H1 (cell line): ENCODE data around the gene BBX. TPM values are rescaled to one million over a fixed set of nuclear protein-coding genes. Genes with fewer than 3 reads are reported as not detected.

Source experiments
- CTCF ChIA-PET: fragments of 300-600 bp; sonication (Branson Sonifier 250); formaldehyde crosslinking; loops from one replicate; lab custom pipeline; 2021; ENCODE audit not compliant: partially characterized antibody; lab: Charles Lee
- POLR2A ChIA-PET: fragments of 300-600 bp; sonication (Branson Sonifier 250); formaldehyde crosslinking; loops from one replicate; lab custom pipeline; 2021; ENCODE audit warnings: inconsistent platforms; ENCODE audit not compliant: partially characterized antibody; lab: Charles Lee
- DNase-seq, 2 experiments: peaks; one replicate each; pipeline versions ENCODE4 v3.0.0 to v3.0.0-alpha.2; 2010 to 2022; ENCODE audit warnings: low spot score in 2 of 2, low read depth in 1 of 2, mixed read lengths in 1 of 2
- FAIRE-seq: peaks from 2 replicates; lab custom pipeline; 2011; peaks lifted over from hg19 to GRCh38; lab: Jason Lieb, UNC
- H2AFZ ChIP-seq: 2 replicates; pipeline ENCODE4 v1.8.1; 2012; ENCODE audit warnings: low read length, inconsistent platforms
- H2AK5ac ChIP-seq: 2 replicates; pipeline ENCODE4 v1.6.1; 2013; ENCODE audit warnings: low read depth, low read length
- H2BK120ac ChIP-seq: replicated peaks from 2 replicates; pipeline ENCODE3; 2013; ENCODE audit warnings: low read depth, low read length, inconsistent platforms
- H2BK12ac ChIP-seq: 2 replicates; pipeline ENCODE4 v1.6.1; 2013; ENCODE audit warnings: low read depth, low read length
- H2BK15ac ChIP-seq: 2 replicates; pipeline ENCODE4 v1.6.1; 2013; ENCODE audit warnings: low read length
- H2BK20ac ChIP-seq: 2 replicates; pipeline ENCODE4 v1.6.1; 2013; ENCODE audit warnings: low read length
- H2BK5ac ChIP-seq: 2 replicates; pipeline ENCODE4 v1.6.1; 2013; ENCODE audit warnings: low read depth, low read length
- H3K14ac ChIP-seq: 2 replicates; pipeline ENCODE4 v1.6.1; 2013; ENCODE audit warnings: inconsistent platforms; ENCODE audit not compliant: insufficient read length
- H3K18ac ChIP-seq: 2 replicates; pipeline ENCODE4 v1.6.1; 2013; ENCODE audit warnings: low read length; ENCODE audit errors: extremely low read depth
- H3K23ac ChIP-seq: 2 replicates; pipeline ENCODE4 v1.6.1; 2013; ENCODE audit warnings: inconsistent platforms; ENCODE audit not compliant: insufficient read length
- H3K23me2 ChIP-seq: 2 replicates; pipeline ENCODE4 v1.6.1; 2013; ENCODE audit warnings: low read depth, low read length
- H3K27ac ChIP-seq: 2 replicates; pipeline ENCODE4 v1.6.1; 2011; ENCODE audit warnings: low read depth, low read length, inconsistent platforms
- H3K27me3 ChIP-seq, 4 experiments: replicated peaks in 1 of 4; 1 replicate in 1 of 4; 2 replicates in 3 of 4; pipeline versions ENCODE4 v1.6.1 to v1.8.1; 2011 to 2013; ENCODE audit warnings: low read length in 3 of 4, mild to moderate bottlenecking in 3 of 4, inconsistent platforms in 2 of 4, mixed read lengths in 2 of 4, moderate library complexity in 1 of 4; ENCODE audit not compliant: control insufficient read depth in 3 of 4, insufficient read depth in 3 of 4; ENCODE audit errors: extremely low read depth in 1 of 4
- H3K36me3 ChIP-seq, 4 experiments: 2 replicates each; pipeline versions ENCODE4 v1.6.1 to v1.8.1; 2011 to 2013; ENCODE audit warnings: mild to moderate bottlenecking in 4 of 4, low read length in 3 of 4, moderate library complexity in 2 of 4, control low read depth in 1 of 4, inconsistent platforms in 1 of 4; ENCODE audit not compliant: insufficient read depth in 4 of 4, control insufficient read depth in 2 of 4
- H3K4ac ChIP-seq: replicated peaks from 2 replicates; pipeline ENCODE3; 2013; ENCODE audit warnings: low read length, low read depth, mixed read lengths, inconsistent platforms; ENCODE audit not compliant: insufficient read length
- H3K4me1 ChIP-seq, 4 experiments: replicated peaks in 1 of 4; 1 replicate in 1 of 4; 2 replicates in 3 of 4; pipeline versions ENCODE4 v1.6.1 to v1.8.1; 2011 to 2013; ENCODE audit warnings: low read length in 3 of 4, inconsistent platforms in 2 of 4, mixed read lengths in 1 of 4; ENCODE audit not compliant: insufficient read depth in 4 of 4, control insufficient read depth in 3 of 4
- H3K4me2 ChIP-seq, 2 experiments: 2 replicates each; pipeline versions ENCODE4 v1.6.1 to v1.8.1; 2011 to 2013; ENCODE audit warnings: low read depth in 2 of 2, low read length in 2 of 2, control low read depth in 1 of 2, inconsistent platforms in 1 of 2, mild to moderate bottlenecking in 1 of 2; ENCODE audit not compliant: insufficient read depth in 1 of 2
- H3K4me3 ChIP-seq, 4 experiments: fragments of 200-600, 300-600 bp in 1 of 4; sonication (generic), shearing (Covaris generic), sonication (Bioruptor Twin) in 1 of 4; 2 replicates each; pipeline versions ENCODE4 v1.5.1 to v1.8.1; 2011 to 2016; ENCODE audit warnings: low read length in 4 of 4, low read depth in 3 of 4, control low read depth in 2 of 4, inconsistent platforms in 2 of 4, mild to moderate bottlenecking in 2 of 4, mixed read lengths in 1 of 4, moderate library complexity in 1 of 4; ENCODE audit not compliant: insufficient read depth in 2 of 4; ENCODE audit errors: extremely low read depth in 1 of 4
- H3K56ac ChIP-seq: replicated peaks from 2 replicates; pipeline ENCODE3; 2013; ENCODE audit warnings: low read depth, mild to moderate bottlenecking, mixed read lengths, low read length, inconsistent platforms; ENCODE audit not compliant: insufficient read length
- H3K79me1 ChIP-seq: 2 replicates; pipeline ENCODE4 v1.6.1; 2013; ENCODE audit warnings: low read depth, low read length, control low read depth
- H3K79me2 ChIP-seq, 2 experiments: 2 replicates each; pipeline versions ENCODE4 v1.6.1 to v1.8.1; 2012 to 2013; ENCODE audit warnings: low read length in 2 of 2, mild to moderate bottlenecking in 2 of 2, inconsistent platforms in 1 of 2; ENCODE audit not compliant: insufficient read depth in 2 of 2, control insufficient read depth in 1 of 2
- H3K9ac ChIP-seq, 4 experiments: replicated peaks in 1 of 4; 1 replicate in 1 of 4; 2 replicates in 3 of 4; pipeline versions ENCODE4 v1.6.1 to v1.8.1; 2011 to 2013; ENCODE audit warnings: low read depth in 3 of 4, low read length in 3 of 4, control low read depth in 2 of 4, mild to moderate bottlenecking in 2 of 4, moderate library complexity in 2 of 4, inconsistent platforms in 1 of 4; ENCODE audit errors: extremely low read depth in 1 of 4
- H3K9me3 ChIP-seq, 2 experiments: 2 replicates each; pipeline versions ENCODE4 v1.6.1 to v1.8.1; 2012 to 2013; ENCODE audit warnings: mild to moderate bottlenecking in 2 of 2, moderate library complexity in 2 of 2, control low read depth in 1 of 2, inconsistent platforms in 1 of 2, low read depth in 1 of 2, low read length in 1 of 2, mixed read lengths in 1 of 2; ENCODE audit not compliant: insufficient read depth in 2 of 2
- H4K20me1 ChIP-seq, 2 experiments: replicated peaks in 1 of 2; 2 replicates each; pipeline versions ENCODE3 to v1.8.1; 2011 to 2013; ENCODE audit warnings: inconsistent platforms in 2 of 2, low read length in 2 of 2, mild to moderate bottlenecking in 1 of 2; ENCODE audit not compliant: insufficient read depth in 2 of 2, control insufficient read depth in 1 of 2
- H4K5ac ChIP-seq: 2 replicates; pipeline ENCODE4 v1.6.1; 2013; ENCODE audit warnings: low read length, low read depth, mixed read lengths, inconsistent platforms; ENCODE audit not compliant: insufficient read length
- H4K8ac ChIP-seq: 2 replicates; pipeline ENCODE4 v1.8.0; 2013; ENCODE audit warnings: mild to moderate bottlenecking, moderate library complexity, low read length, inconsistent platforms; ENCODE audit not compliant: insufficient read depth; ENCODE audit errors: extremely low read depth
- H4K91ac ChIP-seq: replicated peaks from 2 replicates; pipeline ENCODE3; 2013; ENCODE audit warnings: low read length, mixed read lengths, inconsistent platforms; ENCODE audit not compliant: insufficient read length
- BRCA1 ChIP-seq: IDR thresholded peaks from 2 replicates; pipeline ENCODE4 v1.6.1; 2012; ENCODE audit warnings: low read depth, low read length, improper control_type of control experiment
- CBX5 ChIP-seq: fragments of 300-800, 300-1000 bp; sonication (generic); IDR thresholded peaks from 2 replicates; pipeline ENCODE4 v1.7.1; 2016; ENCODE audit warnings: antibody characterized with exemption, low read length, low read depth
- CBX8 ChIP-seq: fragments of 300-800, 300-1000 bp; sonication (generic); IDR thresholded peaks from 2 replicates; pipeline ENCODE4 v1.7.1; 2016; ENCODE audit warnings: low read depth, low read length, borderline replicate concordance
- whole genome bisulfite sequencing, 2 experiments: shearing (Covaris generic) in 1 of 2; methylation state at CpG; one replicate each; pipeline versions ENCODE4 v1.1.6 to v1.1.7; 2013 to 2015; ENCODE audit warnings: low lambda C conversion rate in 2 of 2, mixed read lengths in 2 of 2, inconsistent platforms in 1 of 2, low coverage in 1 of 2, missing lambda C conversion rate in 1 of 2; ENCODE audit not compliant: insufficient replicate concordance in 2 of 2, insufficient coverage in 1 of 2, insufficient read length in 1 of 2; ENCODE audit errors: extremely low coverage in 1 of 2, missing lambda C conversion rate in 1 of 2; 5-methylcytosine and 5-hydroxymethylcytosine counted together
- polyA plus RNA-seq, 7 experiments: library from polyadenylated mRNA; depleted of rRNA in 3 of 7; stranded (reverse) in 5 of 7; unstranded in 2 of 7; fragments of >200 nt in 5 of 7; fragments of 200-250 nt in 2 of 7; gene quantifications; 1 replicate in 5 of 7; 2 replicates in 1 of 7; 4 replicates in 1 of 7; pipeline versions ENCODE4 v1.2.1 to v1.2.3, GENCODE V29; 2011 to 2013; ENCODE audit warnings: missing spikeins in 2 of 7, mixed read lengths in 2 of 7
- total RNA-seq: library from RNA; stranded (reverse); fragmentation: NEBNext Ultra II Directional; extraction: Animal tissue kit (Norgen Biotek cat#: 25700); gene quantifications from 2 replicates; pipeline ENCODE4 v1.2.1, GENCODE V29; 2021
- TF ChIP-seq, protein P1 (sequence below), 3 experiments: IDR thresholded peaks; 1 replicate in 2 of 3; 2 replicates in 1 of 3; pipeline versions ENCODE4 v1.5.1 to v1.6.1; 2011; ENCODE audit warnings: low read length in 3 of 3, mild to moderate bottlenecking in 3 of 3, inconsistent platforms in 2 of 3, low read depth in 1 of 3, moderate library complexity in 1 of 3; ENCODE audit not compliant: insufficient read depth in 1 of 3; ENCODE audit errors: control extremely low read depth in 1 of 3

BBX gene
- total and polyA plus RNA-seq, 2 of the 8 experiments (the other 6 are each of a cell fraction or from before 2014, with no cell fraction given), result 11.0 to 42.5 TPM

DNA sequence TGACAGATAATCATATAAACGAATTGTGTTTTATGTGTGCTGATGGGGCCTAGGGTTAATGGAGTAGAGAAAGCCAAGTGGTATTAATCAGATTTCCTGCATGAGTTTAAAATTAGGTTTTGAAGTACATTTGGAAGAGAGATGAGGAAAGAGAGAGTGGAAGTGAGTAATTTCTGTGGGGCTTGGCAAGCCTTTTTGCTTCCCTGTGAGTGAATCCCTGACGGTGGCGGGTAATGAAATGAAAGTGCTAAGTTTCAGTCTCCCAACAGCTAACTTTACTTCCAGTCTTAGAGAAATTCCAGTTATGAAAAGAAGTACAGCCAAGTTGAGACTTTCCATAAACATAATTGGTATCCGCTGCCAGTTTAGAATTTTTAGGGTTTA lies 139.4 kb downstream of the BBX start:
- no peak overlapping the region for H3K18ac ChIP-seq
- H3K23me2 ChIP-seq, result no peaks in the 10 kb centered on the region
- no peaks in the 10 kb centered on the region for H3K79me1 ChIP-seq
- no peak overlapping the region for H2BK120ac ChIP-seq
- H2AK5ac ChIP-seq, result no peak overlapping the region
- H3K9me3 ChIP-seq, result no peaks in the 10 kb centered on the region
- ChIA-PET CTCF (interaction anchor here (0.6 to 11.6 kb wide), 5 partner anchors 16 to 194 kb away, joined by 4 to 121 read pairs (median 25); no protein-coding TSS in a partner anchor), POLR2A (interaction anchor here (0.7 to 1.5 kb wide), 2 partner anchors 19 to 43 kb away, joined by 3 read pairs; no protein-coding TSS in a partner anchor)
- no peak overlapping the region for H3K27ac ChIP-seq
- no peak overlapping the region for H4K91ac ChIP-seq
- H4K8ac ChIP-seq, result no peak overlapping the region
- WGBS, 2 experiments, result 84% methylated on average over 4 of the region's 4 CpGs; no CpG with 5 or more reads in 1 of the 2 experiments
- H3K79me2 ChIP-seq, result peaks cover 0 to 3% of the 10 kb centered on the region in 2 experiments; a peak in 2 of 4 replicates
- no peak overlapping the region for H3K56ac ChIP-seq
- H2BK20ac ChIP-seq, result no peak overlapping the region
- no peak overlapping the region for H2BK5ac ChIP-seq
- no peaks in the 10 kb centered on the region for H4K20me1 ChIP-seq
- no peak overlapping the region for H3K4ac ChIP-seq
- no peak overlapping the region for H2BK15ac ChIP-seq
- H3K9ac ChIP-seq, result no peak overlapping the region
- no peaks in the 10 kb centered on the region for H3K36me3 ChIP-seq
- FAIRE-seq, result no peak
- H3K27me3 ChIP-seq, result no peaks in the 10 kb centered on the region
- no peak overlapping the region for H4K5ac ChIP-seq
- H3K23ac ChIP-seq, result no peak overlapping the region
- H3K4me2 ChIP-seq, result no peak overlapping the region
- no peak for TF ChIP-seq BRCA1
- TF ChIP-seq CBX5, result no peak
- TF ChIP-seq, protein P1, sequence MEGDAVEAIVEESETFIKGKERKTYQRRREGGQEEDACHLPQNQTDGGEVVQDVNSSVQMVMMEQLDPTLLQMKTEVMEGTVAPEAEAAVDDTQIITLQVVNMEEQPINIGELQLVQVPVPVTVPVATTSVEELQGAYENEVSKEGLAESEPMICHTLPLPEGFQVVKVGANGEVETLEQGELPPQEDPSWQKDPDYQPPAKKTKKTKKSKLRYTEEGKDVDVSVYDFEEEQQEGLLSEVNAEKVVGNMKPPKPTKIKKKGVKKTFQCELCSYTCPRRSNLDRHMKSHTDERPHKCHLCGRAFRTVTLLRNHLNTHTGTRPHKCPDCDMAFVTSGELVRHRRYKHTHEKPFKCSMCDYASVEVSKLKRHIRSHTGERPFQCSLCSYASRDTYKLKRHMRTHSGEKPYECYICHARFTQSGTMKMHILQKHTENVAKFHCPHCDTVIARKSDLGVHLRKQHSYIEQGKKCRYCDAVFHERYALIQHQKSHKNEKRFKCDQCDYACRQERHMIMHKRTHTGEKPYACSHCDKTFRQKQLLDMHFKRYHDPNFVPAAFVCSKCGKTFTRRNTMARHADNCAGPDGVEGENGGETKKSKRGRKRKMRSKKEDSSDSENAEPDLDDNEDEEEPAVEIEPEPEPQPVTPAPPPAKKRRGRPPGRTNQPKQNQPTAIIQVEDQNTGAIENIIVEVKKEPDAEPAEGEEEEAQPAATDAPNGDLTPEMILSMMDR (IDR thresholded peaks at IDR 0.05; ENCODE audit: control extremely low read depth in 1 of 3, insufficient read depth in 1 of 3, low read depth in 1 of 3, low read length in 3 of 3), result no peak
- no peak for TF ChIP-seq CBX8
- H3K14ac ChIP-seq, result no peak overlapping the region
- no peak overlapping the region for H2BK12ac ChIP-seq
- no peak overlapping the region for H2AFZ ChIP-seq
- H3K4me3 ChIP-seq, result no peak overlapping the region
- no peak for DNase-seq
- H3K4me1 ChIP-seq, result peaks cover 0 to 9% (median 3%) of the 10 kb centered on the region in 4 experiments; a peak in 4 of 7 replicates
